GM12872 (cell line): ENCODE data around the gene UBE2J1.

Experiments used
- CTCF ChIP-seq: IDR thresholded peaks from 3 replicates; pipeline ENCODE4 v1.5.1; 2011; ENCODE audit warnings: low read depth, mild to moderate bottlenecking, low read length, moderate library complexity; ENCODE audit not compliant: insufficient read depth

The UBE2J1 gene

GRCh38 chr6:89387516-89388201, 35.1 kb upstream of the UBE2J1 start:
- TF ChIP-seq CTCF: no peak

DNA sequence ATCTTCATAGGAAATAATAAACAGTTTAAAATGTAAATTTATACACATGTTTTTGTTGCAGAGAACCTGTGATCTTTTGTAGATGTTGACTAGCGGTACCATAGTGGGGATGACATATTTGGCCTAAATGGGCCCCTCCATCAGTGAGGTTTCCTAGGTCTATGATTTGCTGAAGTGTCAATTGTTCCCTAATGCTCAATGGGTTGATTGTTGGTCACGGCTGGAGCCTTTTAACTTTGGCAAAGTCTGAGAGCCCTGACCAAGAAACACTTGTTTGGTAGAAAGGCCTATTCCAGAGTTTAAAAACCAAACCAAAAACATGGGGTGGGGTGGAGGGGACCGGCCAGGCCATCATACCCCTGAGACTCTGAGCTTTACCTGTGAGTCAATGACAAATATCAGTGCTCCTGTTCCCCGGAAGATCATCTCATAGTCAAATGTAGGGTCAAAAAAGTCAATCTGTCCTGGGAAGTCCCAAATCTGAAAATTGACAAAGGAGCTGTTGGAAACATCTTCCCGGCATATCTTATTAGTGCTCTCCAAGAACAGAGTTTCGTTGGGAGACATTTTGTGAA, 34.5 kb upstream of the UBE2J1 start:
- no peak for TF ChIP-seq CTCF

DNA sequence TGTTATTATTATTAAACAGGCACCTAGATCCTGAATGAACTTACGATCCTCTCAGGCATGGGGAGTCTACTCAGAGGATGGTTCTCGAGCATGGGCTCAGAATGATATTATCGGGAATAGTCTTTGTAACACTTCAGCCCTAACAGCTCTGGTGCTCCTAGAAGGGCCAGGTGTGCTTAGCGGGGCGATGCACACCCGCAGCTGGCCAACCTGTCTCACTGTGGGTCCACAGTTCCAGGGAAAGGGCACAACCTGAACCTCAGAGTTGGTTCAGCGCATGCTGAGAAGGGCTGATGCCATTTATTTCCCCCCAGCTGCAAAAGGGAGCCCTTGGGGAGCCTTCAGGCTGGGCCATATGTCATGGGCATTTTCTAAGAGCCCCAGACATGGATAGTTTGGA, 33.3 kb upstream of the UBE2J1 start:
- TF ChIP-seq CTCF: no peak

- TF ChIP-seq CTCF: no peak
These were observed 32.7 kb upstream of the UBE2J1 start for GRCh38 chr6:89385156-89385667.

DNA sequence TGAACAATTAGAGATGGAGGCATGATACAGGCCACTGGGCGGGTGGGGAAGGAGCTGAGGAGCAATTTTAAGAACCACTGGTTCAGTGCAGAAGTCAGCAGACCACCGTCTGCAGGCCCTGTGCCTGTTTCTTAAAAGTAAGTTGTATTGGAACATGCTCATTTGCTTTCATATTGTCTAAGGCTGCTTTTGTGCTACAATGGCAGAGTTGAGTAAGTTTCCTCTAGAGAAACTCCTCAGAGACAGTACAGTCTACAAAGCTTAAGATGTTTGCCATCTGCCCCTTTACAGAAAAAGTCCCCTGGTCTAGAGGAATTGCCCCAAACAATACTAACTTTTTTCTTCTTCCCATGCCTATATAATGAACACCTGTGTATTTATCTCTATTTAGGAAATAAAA, 28.5 kb upstream of the UBE2J1 start:
- no peak for TF ChIP-seq CTCF

- TF ChIP-seq CTCF: no peak
These were observed 26.8 kb upstream of the UBE2J1 start for GRCh38 chr6:89379281-89379680.

DNA sequence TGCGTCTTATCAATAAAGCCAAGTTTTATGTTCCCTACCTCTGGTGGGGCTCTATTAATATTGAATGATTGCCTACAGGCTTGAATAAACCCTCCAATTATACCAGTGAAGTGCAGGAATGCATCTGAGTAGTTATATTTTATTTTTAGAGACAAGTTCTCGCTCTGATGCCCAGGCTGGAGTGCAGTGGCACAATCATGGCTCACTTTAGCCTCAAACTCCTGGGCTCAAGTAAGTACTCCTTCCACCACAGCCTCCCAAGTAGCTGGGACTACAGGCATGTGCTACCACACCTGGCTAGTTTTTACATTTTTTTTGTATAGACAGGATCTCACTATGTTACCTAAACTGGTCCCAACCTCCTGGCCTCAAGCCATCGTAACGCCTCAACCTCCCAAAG, 26.1 kb upstream of the UBE2J1 start:
- no peak for TF ChIP-seq CTCF
